Adipocyte (in vitro differentiated cells): ENCODE measurements around the gene LZTS3.
A peak's percentile ranks its signal among the peaks of the same experiment; 100 is the strongest.
"Not testable (repeated sequence)": the region's sequence is repeated elsewhere in the genome, so short reads cannot be mapped to it uniquely, and the experiment has no call there.

Source experiments
- DNase-seq: peaks from one replicate; pipeline ENCODE4 v3.0.0-alpha.2; 2015; ENCODE audit warnings: low read depth
- H3K27me3 ChIP-seq: replicated peaks from 2 replicates; pipeline ENCODE4 v1.7.0; 2013; ENCODE audit warnings: mild to moderate bottlenecking, low read length, moderate library complexity; ENCODE audit not compliant: control insufficient read depth, insufficient read depth
- H3K36me3 ChIP-seq: 2 replicates; pipeline ENCODE4 v1.7.0; 2013; ENCODE audit warnings: low read length, mild to moderate bottlenecking, moderate library complexity; ENCODE audit not compliant: control insufficient read depth, insufficient read depth, severe bottlenecking
- H3K4me1 ChIP-seq: 2 replicates; pipeline ENCODE4 v1.7.0; 2013; ENCODE audit warnings: mild to moderate bottlenecking, low read length, moderate library complexity; ENCODE audit not compliant: control insufficient read depth, insufficient read depth
- H3K4me3 ChIP-seq: 2 replicates; pipeline ENCODE4 v1.7.0; 2013; ENCODE audit warnings: mild to moderate bottlenecking, low read length, moderate library complexity
- H3K9ac ChIP-seq: 2 replicates; pipeline ENCODE4 v1.7.0; 2013; ENCODE audit warnings: mild to moderate bottlenecking, low read length, moderate library complexity
- H3K9me3 ChIP-seq: 2 replicates; pipeline ENCODE4 v1.7.0; 2013; ENCODE audit warnings: mild to moderate bottlenecking, low read length, moderate library complexity; ENCODE audit not compliant: control insufficient read depth

The LZTS3 gene

GRCh38 chr20:3146732-3147341, 26.5 kb downstream of the LZTS3 start:
- DNase-seq, result no peak
- Histone ChIP-seq H3K27me3 (no peaks in the 10 kb centered on the region), H3K4me1 (peaks cover 17% of the 10 kb centered on the region), H3K9ac (peak overlapping the region; percentile 5), H3K36me3 (peaks cover 30% of the 10 kb centered on the region), H3K9me3 (no peaks in the 10 kb centered on the region), H3K4me3 (peak overlapping the region; percentile 56)

DNA sequence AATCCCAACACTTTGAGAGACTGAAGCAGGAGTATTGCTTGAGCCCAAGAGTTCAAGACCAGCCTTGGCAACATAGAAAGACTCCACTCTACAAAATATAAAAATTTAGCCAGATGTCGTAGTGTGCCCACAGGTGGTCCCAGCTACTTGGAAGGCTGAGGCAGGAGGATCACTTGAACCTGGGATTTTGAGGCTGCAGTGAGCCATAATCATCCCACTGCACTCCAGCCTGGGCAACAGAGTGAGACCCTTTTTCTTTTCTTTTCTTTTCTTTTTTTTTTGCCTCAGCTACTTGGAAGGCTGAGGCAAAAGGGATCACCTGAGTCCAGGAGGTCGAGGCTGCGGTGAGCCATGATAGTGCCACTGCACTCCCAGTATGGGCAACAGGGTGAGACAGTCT, 31.6 kb downstream of the LZTS3 start:
- DNase-seq, result no peak
- H3K27me3 ChIP-seq, result no peaks in the 10 kb centered on the region
- H3K9ac ChIP-seq, result no peak overlapping the region
- peaks cover 5% of the 10 kb centered on the region for H3K4me1 ChIP-seq
- no peak overlapping the region for H3K4me3 ChIP-seq
- H3K9me3 ChIP-seq, result no peaks in the 10 kb centered on the region
- H3K36me3 ChIP-seq, result peaks cover 3% of the 10 kb centered on the region

- DNase-seq, result no peak
- no peaks in the 10 kb centered on the region for H3K27me3 ChIP-seq
These were observed 35.9 kb downstream of the LZTS3 start for GRCh38 chr20:3137492-3137891.

GRCh38 chr20:3135507-3136070, 37.8 kb downstream of the LZTS3 start:
- Histone ChIP-seq H3K36me3 (peaks cover 3% of the 10 kb centered on the region), H3K9me3 (no peaks in the 10 kb centered on the region), H3K9ac (no peak overlapping the region), H3K4me3 (no peak overlapping the region), H3K27me3 (no peaks in the 10 kb centered on the region), H3K4me1 (no peaks in the 10 kb centered on the region)
- DNase-seq, result no peak

More at GRCh38 chr20:3137492-3137891, 35.9 kb downstream of the LZTS3 start:
- H3K9ac ChIP-seq, result no peak overlapping the region
- no peak overlapping the region for H3K4me3 ChIP-seq
- no peaks in the 10 kb centered on the region for H3K4me1 ChIP-seq
- H3K9me3 ChIP-seq, result no peaks in the 10 kb centered on the region
- H3K36me3 ChIP-seq, result peaks cover 3% of the 10 kb centered on the region

GRCh38 chr20:3134151-3134550, 39.2 kb downstream of the LZTS3 start:
- peak; percentile 49 for DNase-seq

GRCh38 chr20:3133155-3133554, 40.2 kb downstream of the LZTS3 start:
- Histone ChIP-seq H3K36me3 (no peaks in the 10 kb centered on the region), H3K4me3 (no peak overlapping the region), H3K27me3 (no peaks in the 10 kb centered on the region), H3K9ac (no peak overlapping the region), H3K4me1 (no peaks in the 10 kb centered on the region), H3K9me3 (no peaks in the 10 kb centered on the region)
- DNase-seq, result peak; percentile 44

More at GRCh38 chr20:3134151-3134550, 39.2 kb downstream of the LZTS3 start:
- H3K27me3 ChIP-seq, result no peaks in the 10 kb centered on the region
- H3K9ac ChIP-seq, result no peak overlapping the region
- H3K4me1 ChIP-seq, result no peaks in the 10 kb centered on the region
- H3K4me3 ChIP-seq, result no peak overlapping the region
- H3K36me3 ChIP-seq, result peaks cover 3% of the 10 kb centered on the region
- H3K9me3 ChIP-seq, result no peaks in the 10 kb centered on the region

DNA sequence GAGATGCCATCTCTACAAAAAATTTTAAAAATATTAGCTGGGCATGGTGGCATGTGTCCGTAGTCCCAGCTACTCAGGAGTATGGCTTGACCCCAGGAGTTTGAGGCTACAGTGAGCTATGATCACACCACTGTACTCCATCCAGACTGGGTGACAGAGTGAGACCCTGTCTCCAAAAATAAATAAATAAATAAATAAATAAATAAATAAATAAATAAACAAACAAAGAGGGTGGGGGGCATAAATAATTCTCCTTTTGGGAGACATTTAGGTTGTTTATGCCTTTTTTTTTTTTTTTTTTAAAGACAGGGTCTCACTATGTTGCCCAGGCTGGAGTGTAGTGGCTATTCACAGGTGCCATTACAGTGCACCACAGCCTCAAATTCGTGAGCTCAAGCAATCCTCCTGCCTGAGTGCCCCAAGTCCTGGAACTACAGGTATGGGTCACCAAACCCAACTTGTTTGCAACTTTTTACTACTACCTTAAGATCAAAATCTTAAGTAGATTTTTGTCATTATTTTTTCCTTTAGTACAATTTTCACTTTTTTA, 43.2 kb downstream of the LZTS3 start:
- no peak for DNase-seq
- no peaks in the 10 kb centered on the region for H3K27me3 ChIP-seq
- H3K36me3 ChIP-seq, result no peaks in the 10 kb centered on the region
- H3K4me3 ChIP-seq, result no peak overlapping the region
- H3K9me3 ChIP-seq, result no peaks in the 10 kb centered on the region
- no peak overlapping the region for H3K9ac ChIP-seq
- no peaks in the 10 kb centered on the region for H3K4me1 ChIP-seq

- DNase-seq, result no peak
- H3K27me3 ChIP-seq, result no peaks in the 10 kb centered on the region
These were observed 44.3 kb downstream of the LZTS3 start for GRCh38 chr20:3129094-3129493.

DNA sequence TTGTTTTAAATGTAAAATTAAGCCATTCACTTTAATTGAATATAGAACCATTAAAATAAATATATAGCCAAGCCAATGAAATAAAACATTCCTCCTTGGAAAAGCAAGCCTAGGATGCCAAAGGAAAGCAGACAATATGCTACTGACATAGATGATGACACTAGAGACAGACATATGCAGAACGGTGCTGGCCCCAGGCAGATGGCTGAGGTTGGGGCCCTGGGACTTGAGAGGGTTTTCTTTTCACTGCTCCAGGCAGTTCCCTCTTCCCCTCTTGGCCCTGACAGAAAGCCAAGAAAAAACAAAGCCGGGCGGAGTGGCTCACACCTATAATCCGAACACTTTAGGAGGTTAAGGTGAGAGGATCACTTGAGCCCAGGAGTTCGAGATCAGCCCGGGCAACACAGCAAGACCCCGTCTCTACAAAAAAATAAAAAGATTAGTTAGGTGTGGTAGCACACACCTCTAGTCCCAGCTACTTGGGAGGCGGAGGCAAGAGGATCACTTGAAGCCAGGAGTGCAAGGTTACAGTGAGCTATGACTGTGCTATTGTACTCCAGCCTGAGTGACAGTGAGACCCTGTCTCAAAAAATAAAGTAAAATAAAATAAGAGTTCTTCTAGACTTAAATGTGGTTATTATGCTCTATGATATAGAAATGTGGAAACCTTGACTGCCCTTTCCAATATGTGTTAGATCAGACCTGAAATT, 44.9 kb downstream of the LZTS3 start:
- Histone ChIP-seq H3K9ac (no peak overlapping the region), H3K27me3 (no peaks in the 10 kb centered on the region), H3K9me3 (no peaks in the 10 kb centered on the region), H3K4me3 (no peak overlapping the region), H3K4me1 (peaks cover 5% of the 10 kb centered on the region), H3K36me3 (no peaks in the 10 kb centered on the region)
- no peak for DNase-seq

More at GRCh38 chr20:3129094-3129493, 44.3 kb downstream of the LZTS3 start:
- H3K4me1 ChIP-seq, result no peaks in the 10 kb centered on the region
- H3K9me3 ChIP-seq, result no peaks in the 10 kb centered on the region
- no peaks in the 10 kb centered on the region for H3K36me3 ChIP-seq
- H3K4me3 ChIP-seq, result no peak overlapping the region
- H3K9ac ChIP-seq, result no peak overlapping the region

DNA sequence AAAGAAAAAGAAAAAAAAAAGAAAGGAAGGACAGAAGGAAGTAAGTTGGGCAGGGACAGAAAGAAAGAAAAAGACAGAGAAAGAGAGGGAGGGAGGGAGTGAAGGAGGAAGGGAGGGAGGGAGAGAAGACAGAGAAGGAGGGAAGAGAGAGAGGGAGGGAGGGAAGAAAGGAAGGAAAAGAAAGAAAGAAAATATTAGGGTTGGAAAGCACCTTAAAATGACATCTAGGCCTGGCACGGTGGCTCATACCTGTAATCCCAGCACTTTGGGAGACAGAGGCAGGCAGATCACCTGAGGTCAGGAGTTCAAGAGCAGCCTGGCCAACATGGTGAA, 46.9 kb downstream of the LZTS3 start:
- Histone ChIP-seq H3K9ac (no peak overlapping the region), H3K36me3 (peaks cover 16% of the 10 kb centered on the region), H3K27me3 (no peaks in the 10 kb centered on the region), H3K4me3 (no peak overlapping the region), H3K9me3 (no peaks in the 10 kb centered on the region), H3K4me1 (peaks cover 7% of the 10 kb centered on the region)
- DNase-seq, result no peak

GRCh38 chr20:3125776-3126526, 47.4 kb downstream of the LZTS3 start:
- not testable (repeated sequence) for H3K9ac ChIP-seq, H3K27me3 ChIP-seq, H3K4me3 ChIP-seq, DNase-seq, H3K9me3 ChIP-seq, H3K4me1 ChIP-seq
- peaks cover 21% of the 10 kb centered on the region for H3K36me3 ChIP-seq
